Endothelial cell of umbilical vein (primary cell): ENCODE measurements around the gene NCKAP5.

Experiments
- JUN ChIP-seq: IDR thresholded peaks from 2 replicates; pipeline ENCODE4 v1.6.1; 2011; ENCODE audit warnings: borderline replicate concordance, low read depth; ENCODE audit not compliant: insufficient read length, insufficient read depth
- TF ChIP-seq, protein P1 (sequence below), 2 donors: IDR thresholded peaks; 1 replicate in 1 of 2; 2 replicates in 1 of 2; pipeline ENCODE4 v1.5.1; 2011; ENCODE audit warnings: low read length in 2 of 2, mild to moderate bottlenecking in 2 of 2, moderate library complexity in 2 of 2, control low read depth in 1 of 2, inconsistent platforms in 1 of 2, low read depth in 1 of 2; ENCODE audit not compliant: insufficient read depth in 1 of 2; ENCODE audit errors: extremely low read depth in 1 of 2

DNA sequence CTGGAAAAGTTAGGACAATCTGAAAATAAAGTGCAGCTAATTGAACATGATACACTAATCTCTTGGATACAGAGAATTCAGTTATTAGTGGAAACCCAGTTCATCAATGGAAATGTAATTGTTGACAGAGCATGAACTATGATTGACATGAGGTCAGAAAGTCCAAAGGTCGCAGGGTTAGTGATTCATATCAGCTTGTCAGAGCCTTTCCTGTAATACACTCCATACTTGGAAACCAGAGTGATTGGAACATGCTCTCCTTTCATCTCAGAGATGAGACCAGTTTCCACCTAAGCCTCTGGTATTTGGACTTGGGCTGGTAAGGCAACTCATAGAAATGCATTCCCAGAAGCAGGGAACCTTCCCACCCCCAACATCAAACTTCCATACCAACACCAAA lies 8.5 kb upstream of the NCKAP5 start:
- TF ChIP-seq, protein P1, sequence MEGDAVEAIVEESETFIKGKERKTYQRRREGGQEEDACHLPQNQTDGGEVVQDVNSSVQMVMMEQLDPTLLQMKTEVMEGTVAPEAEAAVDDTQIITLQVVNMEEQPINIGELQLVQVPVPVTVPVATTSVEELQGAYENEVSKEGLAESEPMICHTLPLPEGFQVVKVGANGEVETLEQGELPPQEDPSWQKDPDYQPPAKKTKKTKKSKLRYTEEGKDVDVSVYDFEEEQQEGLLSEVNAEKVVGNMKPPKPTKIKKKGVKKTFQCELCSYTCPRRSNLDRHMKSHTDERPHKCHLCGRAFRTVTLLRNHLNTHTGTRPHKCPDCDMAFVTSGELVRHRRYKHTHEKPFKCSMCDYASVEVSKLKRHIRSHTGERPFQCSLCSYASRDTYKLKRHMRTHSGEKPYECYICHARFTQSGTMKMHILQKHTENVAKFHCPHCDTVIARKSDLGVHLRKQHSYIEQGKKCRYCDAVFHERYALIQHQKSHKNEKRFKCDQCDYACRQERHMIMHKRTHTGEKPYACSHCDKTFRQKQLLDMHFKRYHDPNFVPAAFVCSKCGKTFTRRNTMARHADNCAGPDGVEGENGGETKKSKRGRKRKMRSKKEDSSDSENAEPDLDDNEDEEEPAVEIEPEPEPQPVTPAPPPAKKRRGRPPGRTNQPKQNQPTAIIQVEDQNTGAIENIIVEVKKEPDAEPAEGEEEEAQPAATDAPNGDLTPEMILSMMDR (IDR thresholded peaks at IDR 0.05; ENCODE audit: extremely low read depth in 1 of 2, insufficient read depth in 1 of 2, low read depth in 1 of 2, low read length in 2 of 2), result no peak
- TF ChIP-seq JUN, result no peak
